Tibial nerve (tissue), 4 donors: ENCODE measurements around the gene RRAS2. TPM values are rescaled to one million over a fixed set of nuclear protein-coding genes. Genes with fewer than 3 reads are reported as not detected.

Experiments
- DNase-seq, 2 donors: peaks; one replicate each; pipeline ENCODE4 v3.0.0-alpha.2; 2019; ENCODE audit warnings: low spot score in 2 of 2
- H3K27ac ChIP-seq, 4 donors: fragments of 200-600 bp; sonication (generic) in 3 of 4; one replicate each; pipeline ENCODE4 v1.5.1; 2017 to 2019; ENCODE audit warnings: mild to moderate bottlenecking in 1 of 4
- H3K27me3 ChIP-seq, 2 donors: fragments of 200-600 bp; sonication (generic) in 1 of 2; one replicate each; pipeline versions ENCODE4 v1.5.1 to v1.6.0; 2017 to 2019
- H3K36me3 ChIP-seq, 3 donors: fragments of 200-600 bp; sonication (generic); one replicate each; pipeline ENCODE4 v1.5.1; 2018 to 2019
- H3K4me1 ChIP-seq, 4 donors: fragments of 200-600 bp; sonication (generic) in 3 of 4; one replicate each; pipeline ENCODE4 v1.5.1; 2017 to 2019
- H3K4me3 ChIP-seq, 4 donors: fragments of 200-600 bp; sonication (generic) in 3 of 4; one replicate each; pipeline ENCODE4 v1.5.1; 2017 to 2019; ENCODE audit warnings: mild to moderate bottlenecking in 1 of 4, moderate library complexity in 1 of 4
- H3K9me3 ChIP-seq, 4 donors: fragments of 200-600 bp; sonication (generic) in 3 of 4; one replicate each; pipeline ENCODE4 v1.5.1; 2017 to 2019
- CTCF ChIP-seq, 5 experiments: fragments of 200-600 bp in 3 of 5; fragments of 450-650 bp in 2 of 5; sonication (generic) in 3 of 5; IDR thresholded peaks; one replicate each; pipeline ENCODE4 v1.5.1; 2016 to 2019; ENCODE audit warnings: antibody characterized with exemption in 5 of 5, mild to moderate bottlenecking in 3 of 5, moderate library complexity in 2 of 5
- EP300 ChIP-seq, 2 donors: sonication (generic); formaldehyde crosslinking; IDR thresholded peaks; one replicate each; pipeline ENCODE4 v1.6.1; 2017; ENCODE audit warnings: antibody characterized with exemption in 2 of 2, mild to moderate bottlenecking in 1 of 2
- POLR2A ChIP-seq, 2 donors: fragments of 450-650 bp; IDR thresholded peaks; one replicate each; pipeline ENCODE4 v1.6.1; 2017; ENCODE audit warnings: antibody characterized with exemption in 2 of 2, mild to moderate bottlenecking in 2 of 2, moderate library complexity in 2 of 2
- WGBS, 2 donors: methylation state at CpG; one replicate each; pipeline ENCODE4 v1.1.5; 2018; 5-methylcytosine and 5-hydroxymethylcytosine counted together
- total RNA-seq, 4 donors: library from RNA; depleted of rRNA; stranded (reverse); fragments of >200 nt; gene quantifications; one replicate each; pipeline ENCODE4 v1.1.0, GENCODE V29; 2016

Gene RRAS2
- total RNA-seq, 4 donors from 2014 or later: 43.2 to 64.0 (median 46.8) TPM

DNA sequence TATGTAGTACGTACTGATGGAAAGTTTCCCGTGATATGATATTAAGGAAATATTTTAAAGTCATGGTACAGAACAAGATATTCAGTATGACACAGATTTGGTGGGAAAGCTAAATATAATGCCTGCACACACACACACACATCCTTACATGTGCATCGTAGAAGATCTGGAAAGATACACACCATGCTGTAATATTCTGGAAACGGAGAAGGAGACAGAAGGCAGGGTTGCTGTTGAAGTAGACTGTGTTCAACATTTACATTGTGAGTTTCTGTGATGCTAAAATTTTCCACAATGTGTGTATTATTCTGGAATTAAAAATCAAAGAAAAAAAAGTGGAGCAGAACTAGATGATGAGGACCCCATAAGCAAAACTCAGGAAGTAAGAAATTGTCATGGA, 118.0 kb downstream of the RRAS2 start:
- no peak for DNase-seq
- WGBS, 2 donors: 89 to 94% methylated on average over 4 of the region's 4 CpGs
- Histone ChIP-seq H3K9me3 (no peaks in the 10 kb centered on the region), H3K27me3 (no peaks in the 10 kb centered on the region), H3K36me3 (no peaks in the 10 kb centered on the region), H3K4me1 (peaks cover 0 to 15% (median 11%) of the 10 kb centered on the region in 4 donors), H3K4me3 (no peak overlapping the region), H3K27ac (no peak overlapping the region)
- TF ChIP-seq POLR2A (IDR thresholded peaks at IDR 0.05) (no peak), EP300 (IDR thresholded peaks at IDR 0.05) (no peak), CTCF (IDR thresholded peaks at IDR 0.05) (no peak)

GRCh38 chr11:14240221-14240620, 118.8 kb downstream of the RRAS2 start:
- Histone ChIP-seq H3K36me3 (no peaks in the 10 kb centered on the region), H3K27ac (no peak overlapping the region), H3K9me3 (no peaks in the 10 kb centered on the region), H3K4me1 (peaks cover 0 to 15% (median 11%) of the 10 kb centered on the region in 4 donors), H3K27me3 (no peaks in the 10 kb centered on the region), H3K4me3 (no peak overlapping the region)
- DNase-seq: no peak
- TF ChIP-seq EP300 (IDR thresholded peaks at IDR 0.05) (no peak), POLR2A (IDR thresholded peaks at IDR 0.05) (no peak), CTCF (IDR thresholded peaks at IDR 0.05) (no peak)

- WGBS, 2 donors: 67 to 74% methylated on average over 9 of the region's 9 CpGs
- TF ChIP-seq CTCF (IDR thresholded peaks at IDR 0.05) (no peak), EP300 (IDR thresholded peaks at IDR 0.05) (no peak), POLR2A (IDR thresholded peaks at IDR 0.05) (no peak)
Measured at GRCh38 chr11:14237444-14237961, 121.5 kb downstream of the RRAS2 start.

DNA sequence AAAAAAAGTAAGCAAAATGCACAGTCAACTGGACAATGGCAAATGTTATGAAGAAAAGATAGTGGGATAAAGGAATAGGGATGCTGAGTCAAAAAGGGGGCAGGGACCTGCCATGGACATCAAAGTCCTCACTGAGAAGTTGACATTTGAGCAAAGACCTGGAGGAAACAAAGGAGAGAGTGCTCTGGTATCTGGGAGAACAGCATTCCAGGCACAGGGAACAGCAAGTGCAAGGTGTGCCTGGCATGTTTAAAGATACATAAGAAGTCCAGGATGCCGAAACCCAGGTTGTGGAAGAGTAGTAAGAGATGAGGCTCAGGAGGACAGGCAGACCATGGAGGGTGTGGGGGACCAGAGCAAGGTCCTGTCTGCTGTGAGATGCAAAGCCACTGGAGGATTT, 123.3 kb downstream of the RRAS2 start:
- H3K27me3 ChIP-seq: no peaks in the 10 kb centered on the region
- no peak for DNase-seq
- no peaks in the 10 kb centered on the region for H3K9me3 ChIP-seq
- H3K4me1 ChIP-seq: no peaks in the 10 kb centered on the region
- H3K27ac ChIP-seq: no peak overlapping the region
- no peak for TF ChIP-seq CTCF (IDR thresholded peaks at IDR 0.05)
- no peak for TF ChIP-seq POLR2A (IDR thresholded peaks at IDR 0.05)
- TF ChIP-seq EP300 (IDR thresholded peaks at IDR 0.05): no peak
- no peak overlapping the region for H3K4me3 ChIP-seq
- no peaks in the 10 kb centered on the region for H3K36me3 ChIP-seq
- WGBS, 2 donors: 84 to 93% methylated on average over 1 of the region's 1 CpG

More at GRCh38 chr11:14237444-14237961, 121.5 kb downstream of the RRAS2 start:
- no peak for DNase-seq
- Histone ChIP-seq H3K27me3 (no peaks in the 10 kb centered on the region), H3K27ac (no peak overlapping the region), H3K4me3 (no peak overlapping the region), H3K4me1 (peaks cover 0 to 12% (median 10%) of the 10 kb centered on the region in 4 donors), H3K9me3 (no peaks in the 10 kb centered on the region), H3K36me3 (no peaks in the 10 kb centered on the region)

DNA sequence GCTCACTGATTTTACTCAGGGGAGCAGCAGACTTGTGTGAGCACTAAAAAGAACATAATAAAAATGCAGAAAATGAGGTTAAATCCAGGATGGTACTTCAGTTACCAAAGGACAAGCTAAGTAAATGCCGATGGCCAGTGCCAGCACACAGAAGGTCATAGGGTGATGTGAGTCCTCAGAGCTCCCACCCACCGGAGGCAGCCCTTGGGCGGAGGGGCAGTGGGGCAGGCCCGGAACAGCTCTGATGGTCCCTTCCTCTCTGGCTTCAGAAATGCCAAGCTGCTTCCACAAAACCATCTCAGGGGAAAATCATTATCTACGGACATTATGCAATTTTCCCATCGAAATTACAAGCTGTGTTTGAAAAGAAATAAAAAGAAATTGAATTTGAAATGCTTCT, 124.5 kb downstream of the RRAS2 start:
- H3K27me3 ChIP-seq: no peaks in the 10 kb centered on the region
- no peaks in the 10 kb centered on the region for H3K36me3 ChIP-seq
- no peak overlapping the region for H3K27ac ChIP-seq
- H3K9me3 ChIP-seq: no peaks in the 10 kb centered on the region
- no peak overlapping the region for H3K4me3 ChIP-seq
- TF ChIP-seq POLR2A (IDR thresholded peaks at IDR 0.05): no peak
- no peak for TF ChIP-seq CTCF (IDR thresholded peaks at IDR 0.05)
- TF ChIP-seq EP300 (IDR thresholded peaks at IDR 0.05): no peak
- H3K4me1 ChIP-seq: no peaks in the 10 kb centered on the region
- 54 to 75% methylated on average over 5 to 6 of the region's 6 CpGs for WGBS, 2 donors
- DNase-seq: no peak
